HG03354 (cell line): ENCODE measurements around the gene PLA2R1.
"Not testable (repeated sequence)": the region's sequence is repeated elsewhere in the genome, so short reads cannot be mapped to it uniquely, and the experiment has no call there.

Experiments
- ATAC-seq: cut with Tn5 transposase; IDR thresholded peaks from one replicate; pipeline ENCODE4 v1.9.1; 2021; ENCODE audit warnings: mild to moderate bottlenecking; ENCODE audit not compliant: unreplicated experiment, poor library complexity, severe bottlenecking

PLA2R1 gene

DNA sequence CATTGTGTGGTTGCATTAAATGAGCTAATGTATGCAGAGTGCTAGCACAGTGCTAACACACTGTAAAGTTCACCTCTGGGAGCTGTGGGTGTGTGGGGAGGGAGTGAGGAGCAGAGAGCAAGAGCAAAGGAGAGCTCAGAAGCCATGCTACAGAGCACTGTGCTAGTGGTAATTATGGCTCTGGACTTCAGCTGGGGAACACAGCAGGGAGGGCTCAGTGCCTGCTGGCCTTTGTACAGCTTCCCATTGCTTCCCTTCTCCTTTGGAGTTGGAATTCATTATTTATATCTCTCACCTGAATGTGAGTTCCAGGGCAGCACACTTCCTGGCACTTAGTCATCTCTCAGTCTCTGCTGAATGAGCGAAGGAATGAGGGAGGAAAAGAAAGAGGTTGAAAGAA lies 2.5 kb upstream of the PLA2R1 start:
- no peak for ATAC-seq

- ATAC-seq, result no peak
These were observed 1.6 kb upstream of the PLA2R1 start for GRCh38 chr2:160063879-160064612.

DNA sequence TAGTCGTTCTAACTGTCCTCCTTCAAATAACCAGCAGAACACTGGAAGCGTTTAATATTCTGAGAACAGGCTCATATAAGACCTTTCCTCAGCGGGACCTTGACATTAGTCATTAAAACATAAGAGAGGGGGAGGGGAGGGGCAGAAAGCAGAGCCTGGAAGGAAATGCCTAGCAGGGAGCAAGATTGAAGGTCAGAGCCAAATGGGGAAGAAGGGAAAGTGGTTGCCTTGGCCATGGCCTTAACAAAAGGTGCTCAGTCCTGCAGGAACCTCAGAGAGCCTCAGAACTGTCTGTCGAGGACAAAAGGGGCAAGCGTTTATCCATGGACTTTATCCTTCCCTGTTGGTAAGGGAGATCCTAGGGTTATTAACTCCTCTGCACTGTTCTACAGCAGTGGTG lies 856 bp upstream of the PLA2R1 start:
- ATAC-seq, result no peak

DNA sequence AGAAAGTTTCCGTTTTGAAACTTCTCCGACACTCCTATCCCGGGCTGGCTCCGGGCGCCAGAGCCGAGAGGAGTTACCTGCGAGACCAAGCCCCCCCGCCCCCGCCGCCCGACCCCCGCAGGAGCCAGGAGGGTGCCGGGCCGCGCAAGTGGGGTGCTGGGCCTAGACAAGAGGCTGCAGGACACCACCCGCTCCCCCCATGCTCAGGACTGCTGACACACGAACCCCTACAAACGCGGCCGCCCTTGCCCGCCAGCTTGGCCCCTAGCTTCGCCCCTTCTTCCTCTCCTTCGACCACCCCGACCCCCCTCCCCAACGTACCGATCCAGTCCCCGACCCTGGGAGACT lies 497 bp downstream of the PLA2R1 start:
- ATAC-seq, result no peak

DNA sequence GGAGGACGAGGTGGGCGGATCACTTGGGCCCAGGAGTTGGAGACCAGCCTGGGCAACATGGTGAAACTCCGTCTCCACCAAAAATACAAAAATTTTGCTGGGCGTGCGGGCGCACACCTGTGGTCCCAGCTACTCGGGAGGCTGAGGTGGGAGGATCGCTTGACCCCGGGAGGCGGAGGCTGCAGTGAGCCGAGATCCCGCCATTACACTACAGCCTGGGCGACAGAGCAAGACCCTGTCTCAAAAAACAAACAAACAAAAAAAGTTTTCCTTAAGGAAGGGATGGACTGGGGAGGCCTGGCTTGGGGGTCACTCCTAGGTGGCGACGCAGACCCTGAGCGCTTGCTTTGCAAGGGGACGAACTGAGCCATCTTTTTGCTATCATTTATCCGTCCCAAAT lies 882 bp downstream of the PLA2R1 start:
- no peak for ATAC-seq

DNA sequence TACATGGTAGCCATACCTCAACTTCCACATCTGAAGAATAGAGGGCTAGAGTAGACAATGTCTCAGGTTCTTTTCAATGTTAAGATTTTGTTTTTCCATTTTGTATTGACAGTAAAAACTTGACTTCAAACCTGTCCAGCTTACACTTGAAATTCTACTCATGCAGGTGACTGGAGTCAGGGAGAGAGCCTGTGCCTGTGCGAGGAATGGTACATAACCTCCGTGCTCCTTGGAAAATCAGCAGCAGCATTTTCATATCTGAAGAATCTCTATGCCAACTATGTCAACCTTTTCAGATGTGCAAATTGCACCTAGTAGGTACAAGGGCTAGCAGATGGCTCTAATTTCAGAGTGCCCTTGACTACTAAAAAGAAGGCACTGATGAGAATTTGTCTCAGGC lies 2.1 kb downstream of the PLA2R1 start:
- ATAC-seq, result no peak

- no peak for ATAC-seq
These were observed 5.1 kb downstream of the PLA2R1 start for GRCh38 chr2:160057356-160057755.

GRCh38 chr2:160055726-160056108 lies 6.7 kb downstream of the PLA2R1 start:
- ATAC-seq, result no peak

- no peak for ATAC-seq
These were observed 7.3 kb downstream of the PLA2R1 start for GRCh38 chr2:160054984-160055725.

GRCh38 chr2:160053946-160054345 lies 8.5 kb downstream of the PLA2R1 start:
- ATAC-seq, result no peak

DNA sequence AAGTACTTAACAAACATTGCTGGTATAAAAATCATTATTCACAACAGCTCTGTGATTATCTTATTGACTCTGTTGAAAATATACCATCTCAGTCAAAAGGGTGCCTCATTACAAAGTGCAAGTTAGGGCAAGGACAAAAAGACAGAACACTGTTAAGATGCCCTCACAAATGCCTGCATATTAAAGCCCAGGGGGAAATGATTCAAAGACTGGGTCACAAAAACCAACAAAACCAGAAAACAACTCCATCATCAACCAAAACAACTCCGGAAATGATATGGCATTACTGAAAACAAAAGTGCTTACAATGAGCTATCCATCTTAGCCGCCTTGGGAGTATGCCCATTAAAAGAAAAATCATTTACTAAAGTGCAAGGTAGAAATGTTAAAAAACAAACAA lies 9.9 kb downstream of the PLA2R1 start:
- ATAC-seq, result no peak

- no peak for ATAC-seq
These were observed 11.0 kb downstream of the PLA2R1 start for GRCh38 chr2:160051371-160051800.

DNA sequence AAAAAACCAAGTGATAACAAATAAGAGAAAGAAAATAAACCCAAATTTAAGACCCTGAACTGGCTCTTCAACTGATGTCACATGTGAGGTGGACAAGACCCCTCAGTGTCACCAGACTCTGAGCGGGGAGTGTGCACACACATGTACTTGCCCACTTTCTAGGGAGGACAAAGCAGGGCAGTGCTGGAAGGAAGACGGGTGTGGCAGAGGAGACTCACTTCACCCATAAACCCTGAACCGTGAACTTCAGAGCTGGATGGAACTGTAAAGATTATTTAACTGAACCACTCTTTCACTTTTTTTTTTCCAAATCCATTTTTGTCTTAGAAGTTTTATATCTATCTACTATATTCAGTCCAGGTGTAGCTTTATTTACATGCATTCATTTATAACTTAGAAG lies 12.3 kb downstream of the PLA2R1 start:
- no peak for ATAC-seq

DNA sequence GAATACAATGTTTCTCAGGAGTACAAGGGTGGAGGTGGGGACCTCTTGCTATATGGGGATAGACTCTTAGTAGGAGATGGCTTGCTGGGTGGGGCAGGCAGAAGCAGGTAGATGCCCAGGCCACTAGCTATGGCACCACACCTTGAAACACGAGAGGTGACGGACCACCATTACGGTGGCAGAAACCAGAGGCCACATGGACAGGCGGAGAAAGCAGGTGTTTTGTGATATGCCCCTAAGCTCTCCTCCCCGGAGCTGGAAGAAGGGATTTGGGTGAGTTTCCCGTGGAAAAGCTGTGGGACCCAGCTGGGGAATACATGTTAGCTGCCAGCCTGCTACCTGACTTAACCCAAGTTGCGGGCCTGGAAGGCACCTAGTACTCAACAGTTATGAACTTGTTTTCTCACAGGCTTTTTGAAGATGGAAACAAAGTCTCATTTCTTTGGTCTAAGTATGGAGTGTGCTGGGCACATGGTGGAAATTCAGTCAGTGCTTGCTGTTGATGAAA lies 16.7 kb downstream of the PLA2R1 start:
- ATAC-seq, result no peak

- no peak for ATAC-seq
These were observed 17.7 kb downstream of the PLA2R1 start for GRCh38 chr2:160044728-160045127.

DNA sequence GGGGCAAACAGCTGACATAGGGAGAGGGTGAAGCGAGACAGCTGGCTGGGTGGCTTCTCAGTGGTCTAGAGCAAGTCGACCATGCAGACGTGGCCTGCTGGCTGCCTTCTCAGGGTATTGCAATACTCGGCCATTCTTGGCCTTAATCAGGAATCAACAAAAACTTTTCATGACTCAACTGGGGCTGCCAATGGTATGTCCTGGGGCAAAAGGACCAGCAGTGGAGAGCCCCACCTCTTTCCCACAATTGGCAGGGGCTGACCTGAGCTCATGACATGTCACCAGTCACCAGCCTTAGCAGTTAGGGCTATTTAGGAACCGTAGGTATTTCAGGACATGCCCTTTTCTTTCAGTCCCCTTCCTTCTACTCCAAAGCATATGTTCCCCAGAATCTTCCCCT lies 19.1 kb downstream of the PLA2R1 start:
- ATAC-seq, result no peak

DNA sequence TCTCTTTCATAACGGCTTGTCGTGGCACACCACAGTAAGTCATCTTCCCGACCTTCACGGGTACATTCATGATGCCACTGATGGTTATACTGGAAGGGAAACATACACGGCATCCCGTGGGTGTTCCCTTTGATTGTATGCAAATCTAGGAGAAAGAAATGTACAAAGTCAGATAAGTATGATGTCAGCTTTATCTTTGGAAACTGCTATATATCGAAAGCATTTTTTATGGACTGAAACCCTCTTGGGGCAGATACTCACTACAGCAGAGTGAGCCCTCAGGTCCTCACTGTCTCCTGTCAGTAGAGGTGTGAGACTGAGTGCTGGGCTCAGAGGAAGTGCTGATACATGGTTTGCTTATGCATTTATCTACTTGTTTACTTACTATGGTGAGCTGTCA lies 20.4 kb downstream of the PLA2R1 start:
- no peak for ATAC-seq

- no peak for ATAC-seq
These were observed 21.3 kb downstream of the PLA2R1 start for GRCh38 chr2:160041091-160041490.

- no peak for ATAC-seq
These were observed 23.1 kb downstream of the PLA2R1 start for GRCh38 chr2:160039166-160039903.

DNA sequence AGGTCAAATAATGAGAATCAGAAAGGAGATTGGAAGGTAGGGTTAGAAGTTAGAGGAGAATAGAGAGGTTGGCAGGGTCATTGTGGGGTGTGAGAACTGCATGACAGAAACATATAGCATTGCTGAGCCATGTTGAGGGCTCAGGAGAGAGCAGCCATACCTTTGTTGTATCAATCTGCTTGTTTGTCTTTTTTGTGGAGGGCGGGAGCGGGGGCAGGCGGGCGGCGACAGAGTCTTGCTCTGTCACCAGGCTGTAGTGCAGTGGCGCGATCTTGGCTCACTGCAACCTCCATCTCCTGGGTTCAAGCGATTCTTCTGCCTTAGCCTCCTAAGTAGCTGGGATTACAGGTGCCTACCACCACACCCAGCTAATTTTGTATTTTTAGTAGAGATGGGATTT lies 23.8 kb downstream of the PLA2R1 start:
- not testable (repeated sequence) for ATAC-seq

DNA sequence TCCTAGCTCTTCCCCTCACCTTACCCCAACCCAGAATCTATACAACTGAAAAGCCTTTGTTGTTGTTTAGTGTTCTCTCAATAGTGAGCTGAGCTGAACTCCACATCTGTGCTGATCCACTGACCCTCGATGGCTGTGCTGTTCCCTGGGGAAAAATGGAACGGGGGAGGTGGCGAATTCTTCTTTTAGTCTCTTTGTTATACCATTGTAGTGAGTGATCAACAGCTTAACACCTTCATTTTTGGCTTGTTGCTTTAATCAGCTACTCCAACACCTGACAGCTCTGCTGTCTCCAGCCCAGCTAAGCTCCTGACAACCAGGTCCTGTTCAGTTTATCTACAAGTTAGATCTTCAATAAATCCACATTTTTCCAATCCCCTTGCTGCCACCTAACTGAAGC lies 25.7 kb downstream of the PLA2R1 start:
- ATAC-seq, result no peak
